Measurements from ENCODE around the gene ARHGAP42. TPM values are rescaled to one million over a fixed set of nuclear protein-coding genes. Genes with fewer than 3 reads are reported as not detected.

The ARHGAP42 gene
- total and polyA plus RNA-seq, 4 donors: 3.8 to 17.2 (median 12.0) TPM

DNA sequence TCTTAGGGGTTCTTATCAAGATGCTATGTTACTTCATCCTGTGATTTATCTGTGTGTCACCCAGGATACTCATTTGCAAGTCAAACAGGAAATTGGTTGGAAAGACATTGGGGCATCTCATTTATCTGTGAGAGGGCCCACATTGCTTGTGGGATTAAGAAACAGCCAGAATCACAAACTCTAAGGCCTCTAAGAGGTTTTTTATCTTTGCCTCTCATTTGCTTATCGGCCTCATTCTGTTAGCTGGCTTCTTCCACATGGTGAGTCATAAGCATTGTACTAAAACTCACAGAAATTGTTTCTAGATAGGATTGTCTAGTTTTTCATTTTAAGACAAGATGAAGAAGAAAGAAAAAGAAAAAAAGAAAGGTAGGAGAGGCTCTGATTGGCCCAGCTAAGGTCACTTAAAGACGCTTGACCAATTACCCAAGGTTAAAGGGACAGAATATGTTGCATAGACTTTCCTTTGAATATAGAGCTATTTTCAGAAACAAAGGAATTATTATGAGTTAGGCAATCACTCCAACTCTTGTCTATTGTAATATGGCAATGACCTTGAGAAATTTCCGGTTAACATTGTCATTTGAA is 121.9 kb downstream of the ARHGAP42 start:
- 79% methylated on average over 3 of the region's 3 CpGs for WGBS
- Histone ChIP-seq H3K9me3 (ENCODE audit: control insufficient read depth in 4 of 4, low read length in 3 of 4) (no peaks in the 10 kb centered on the region), H3K9ac (ENCODE audit: low read depth in 1 of 2, low read length in 2 of 2) (no peak overlapping the region), H3K36me3 (ENCODE audit: control insufficient read depth in 4 of 4, insufficient read depth in 3 of 4, low read depth in 1 of 4, low read length in 3 of 4) (no peaks in the 10 kb centered on the region), H3K4me3 (ENCODE audit: low read depth in 1 of 3, low read length in 3 of 3) (no peak overlapping the region), H3K27ac (ENCODE audit: low read depth in 1 of 2, low read length in 2 of 2) (no peak overlapping the region), H3K27me3 (ENCODE audit: control insufficient read depth in 4 of 4, insufficient read depth in 4 of 4, low read length in 3 of 4) (no peaks in the 10 kb centered on the region), H3K4me1 (ENCODE audit: control insufficient read depth in 4 of 4, insufficient read depth in 4 of 4, low read length in 3 of 4) (peaks cover 0 to 6% (median 0%) of the 10 kb centered on the region in 4 donors)
- DNase-seq (ENCODE audit: low spot score): no peak
- TF ChIP-seq YY1 (IDR thresholded peaks at IDR 0.05): no peak
- TF ChIP-seq HNF4G (IDR thresholded peaks at IDR 0.05): no peak
- TF ChIP-seq HNF4A (conservative IDR thresholded peaks at IDR 0.05): no peak
- TF ChIP-seq FOXA1 (IDR thresholded peaks at IDR 0.05): no peak
- TF ChIP-seq, protein P1, sequence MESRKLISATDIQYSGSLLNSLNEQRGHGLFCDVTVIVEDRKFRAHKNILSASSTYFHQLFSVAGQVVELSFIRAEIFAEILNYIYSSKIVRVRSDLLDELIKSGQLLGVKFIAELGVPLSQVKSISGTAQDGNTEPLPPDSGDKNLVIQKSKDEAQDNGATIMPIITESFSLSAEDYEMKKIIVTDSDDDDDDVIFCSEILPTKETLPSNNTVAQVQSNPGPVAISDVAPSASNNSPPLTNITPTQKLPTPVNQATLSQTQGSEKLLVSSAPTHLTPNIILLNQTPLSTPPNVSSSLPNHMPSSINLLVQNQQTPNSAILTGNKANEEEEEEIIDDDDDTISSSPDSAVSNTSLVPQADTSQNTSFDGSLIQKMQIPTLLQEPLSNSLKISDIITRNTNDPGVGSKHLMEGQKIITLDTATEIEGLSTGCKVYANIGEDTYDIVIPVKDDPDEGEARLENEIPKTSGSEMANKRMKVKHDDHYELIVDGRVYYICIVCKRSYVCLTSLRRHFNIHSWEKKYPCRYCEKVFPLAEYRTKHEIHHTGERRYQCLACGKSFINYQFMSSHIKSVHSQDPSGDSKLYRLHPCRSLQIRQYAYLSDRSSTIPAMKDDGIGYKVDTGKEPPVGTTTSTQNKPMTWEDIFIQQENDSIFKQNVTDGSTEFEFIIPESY (IDR thresholded peaks at IDR 0.05): no peak
- TF ChIP-seq, protein P2, sequence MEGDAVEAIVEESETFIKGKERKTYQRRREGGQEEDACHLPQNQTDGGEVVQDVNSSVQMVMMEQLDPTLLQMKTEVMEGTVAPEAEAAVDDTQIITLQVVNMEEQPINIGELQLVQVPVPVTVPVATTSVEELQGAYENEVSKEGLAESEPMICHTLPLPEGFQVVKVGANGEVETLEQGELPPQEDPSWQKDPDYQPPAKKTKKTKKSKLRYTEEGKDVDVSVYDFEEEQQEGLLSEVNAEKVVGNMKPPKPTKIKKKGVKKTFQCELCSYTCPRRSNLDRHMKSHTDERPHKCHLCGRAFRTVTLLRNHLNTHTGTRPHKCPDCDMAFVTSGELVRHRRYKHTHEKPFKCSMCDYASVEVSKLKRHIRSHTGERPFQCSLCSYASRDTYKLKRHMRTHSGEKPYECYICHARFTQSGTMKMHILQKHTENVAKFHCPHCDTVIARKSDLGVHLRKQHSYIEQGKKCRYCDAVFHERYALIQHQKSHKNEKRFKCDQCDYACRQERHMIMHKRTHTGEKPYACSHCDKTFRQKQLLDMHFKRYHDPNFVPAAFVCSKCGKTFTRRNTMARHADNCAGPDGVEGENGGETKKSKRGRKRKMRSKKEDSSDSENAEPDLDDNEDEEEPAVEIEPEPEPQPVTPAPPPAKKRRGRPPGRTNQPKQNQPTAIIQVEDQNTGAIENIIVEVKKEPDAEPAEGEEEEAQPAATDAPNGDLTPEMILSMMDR (IDR thresholded peaks at IDR 0.05; ENCODE audit: low read depth, low read length, missing input control): no peak
- TF ChIP-seq, protein P3, sequence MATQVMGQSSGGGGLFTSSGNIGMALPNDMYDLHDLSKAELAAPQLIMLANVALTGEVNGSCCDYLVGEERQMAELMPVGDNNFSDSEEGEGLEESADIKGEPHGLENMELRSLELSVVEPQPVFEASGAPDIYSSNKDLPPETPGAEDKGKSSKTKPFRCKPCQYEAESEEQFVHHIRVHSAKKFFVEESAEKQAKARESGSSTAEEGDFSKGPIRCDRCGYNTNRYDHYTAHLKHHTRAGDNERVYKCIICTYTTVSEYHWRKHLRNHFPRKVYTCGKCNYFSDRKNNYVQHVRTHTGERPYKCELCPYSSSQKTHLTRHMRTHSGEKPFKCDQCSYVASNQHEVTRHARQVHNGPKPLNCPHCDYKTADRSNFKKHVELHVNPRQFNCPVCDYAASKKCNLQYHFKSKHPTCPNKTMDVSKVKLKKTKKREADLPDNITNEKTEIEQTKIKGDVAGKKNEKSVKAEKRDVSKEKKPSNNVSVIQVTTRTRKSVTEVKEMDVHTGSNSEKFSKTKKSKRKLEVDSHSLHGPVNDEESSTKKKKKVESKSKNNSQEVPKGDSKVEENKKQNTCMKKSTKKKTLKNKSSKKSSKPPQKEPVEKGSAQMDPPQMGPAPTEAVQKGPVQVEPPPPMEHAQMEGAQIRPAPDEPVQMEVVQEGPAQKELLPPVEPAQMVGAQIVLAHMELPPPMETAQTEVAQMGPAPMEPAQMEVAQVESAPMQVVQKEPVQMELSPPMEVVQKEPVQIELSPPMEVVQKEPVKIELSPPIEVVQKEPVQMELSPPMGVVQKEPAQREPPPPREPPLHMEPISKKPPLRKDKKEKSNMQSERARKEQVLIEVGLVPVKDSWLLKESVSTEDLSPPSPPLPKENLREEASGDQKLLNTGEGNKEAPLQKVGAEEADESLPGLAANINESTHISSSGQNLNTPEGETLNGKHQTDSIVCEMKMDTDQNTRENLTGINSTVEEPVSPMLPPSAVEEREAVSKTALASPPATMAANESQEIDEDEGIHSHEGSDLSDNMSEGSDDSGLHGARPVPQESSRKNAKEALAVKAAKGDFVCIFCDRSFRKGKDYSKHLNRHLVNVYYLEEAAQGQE (IDR thresholded peaks at IDR 0.05): no peak
- TF ChIP-seq EGR1 (IDR thresholded peaks at IDR 0.05; ENCODE audit: low read depth in 2 of 2): no peak
- no peak for TF ChIP-seq JUND (IDR thresholded peaks at IDR 0.05)
- TF ChIP-seq, protein P4, sequence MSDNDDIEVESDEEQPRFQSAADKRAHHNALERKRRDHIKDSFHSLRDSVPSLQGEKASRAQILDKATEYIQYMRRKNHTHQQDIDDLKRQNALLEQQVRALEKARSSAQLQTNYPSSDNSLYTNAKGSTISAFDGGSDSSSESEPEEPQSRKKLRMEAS (IDR thresholded peaks at IDR 0.05): no peak
- TF ChIP-seq FOXA2 (IDR thresholded peaks at IDR 0.05): no peak
- no peak for TF ChIP-seq GABPA (IDR thresholded peaks at IDR 0.05 in 1 of 2, conservative IDR thresholded peaks at IDR 0.05 in 1 of 2)

DNA sequence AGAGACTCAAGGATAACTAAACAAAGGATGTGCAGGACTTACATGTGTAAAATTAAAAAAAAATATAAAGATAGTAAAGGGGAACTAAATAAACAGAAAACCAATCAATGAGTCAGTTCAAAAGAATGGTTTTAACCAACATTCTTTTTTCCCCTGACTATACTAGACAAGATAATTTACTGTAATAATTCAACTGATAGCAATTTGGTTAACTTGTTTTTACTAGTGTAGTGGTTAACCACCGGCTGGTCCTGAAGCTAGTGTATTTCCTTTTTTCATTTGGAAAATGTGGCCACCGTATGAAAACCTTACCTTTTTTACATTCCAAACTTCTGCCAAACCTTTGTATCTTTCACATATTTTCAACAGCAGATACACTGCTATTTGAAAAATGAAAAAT is 123.1 kb downstream of the ARHGAP42 start:
- H3K4me1 ChIP-seq (ENCODE audit: control insufficient read depth in 4 of 4, insufficient read depth in 4 of 4, low read length in 3 of 4): peaks cover 0 to 6% (median 0%) of the 10 kb centered on the region in 4 donors
- 85% methylated on average over 2 of the region's 2 CpGs for WGBS
- no peak overlapping the region for H3K9ac ChIP-seq (ENCODE audit: low read depth in 1 of 2, low read length in 2 of 2)
- H3K4me3 ChIP-seq (ENCODE audit: low read depth in 1 of 3, low read length in 3 of 3): no peak overlapping the region
- no peaks in the 10 kb centered on the region for H3K27me3 ChIP-seq (ENCODE audit: control insufficient read depth in 4 of 4, insufficient read depth in 4 of 4, low read length in 3 of 4)
- DNase-seq (ENCODE audit: low spot score): no peak
- TF ChIP-seq HNF4G (IDR thresholded peaks at IDR 0.05) (no peak), GABPA (IDR thresholded peaks at IDR 0.05 in 1 of 2, conservative IDR thresholded peaks at IDR 0.05 in 1 of 2) (no peak)
- H3K9me3 ChIP-seq (ENCODE audit: control insufficient read depth in 4 of 4, low read length in 3 of 4): no peaks in the 10 kb centered on the region
- H3K36me3 ChIP-seq (ENCODE audit: control insufficient read depth in 4 of 4, insufficient read depth in 3 of 4, low read depth in 1 of 4, low read length in 3 of 4): no peaks in the 10 kb centered on the region
- H3K27ac ChIP-seq (ENCODE audit: low read depth in 1 of 2, low read length in 2 of 2): no peak overlapping the region

Data from liver (tissue), 9 donors.